Measurements from ENCODE around the gene OGFOD2.

Gene OGFOD2

DNA sequence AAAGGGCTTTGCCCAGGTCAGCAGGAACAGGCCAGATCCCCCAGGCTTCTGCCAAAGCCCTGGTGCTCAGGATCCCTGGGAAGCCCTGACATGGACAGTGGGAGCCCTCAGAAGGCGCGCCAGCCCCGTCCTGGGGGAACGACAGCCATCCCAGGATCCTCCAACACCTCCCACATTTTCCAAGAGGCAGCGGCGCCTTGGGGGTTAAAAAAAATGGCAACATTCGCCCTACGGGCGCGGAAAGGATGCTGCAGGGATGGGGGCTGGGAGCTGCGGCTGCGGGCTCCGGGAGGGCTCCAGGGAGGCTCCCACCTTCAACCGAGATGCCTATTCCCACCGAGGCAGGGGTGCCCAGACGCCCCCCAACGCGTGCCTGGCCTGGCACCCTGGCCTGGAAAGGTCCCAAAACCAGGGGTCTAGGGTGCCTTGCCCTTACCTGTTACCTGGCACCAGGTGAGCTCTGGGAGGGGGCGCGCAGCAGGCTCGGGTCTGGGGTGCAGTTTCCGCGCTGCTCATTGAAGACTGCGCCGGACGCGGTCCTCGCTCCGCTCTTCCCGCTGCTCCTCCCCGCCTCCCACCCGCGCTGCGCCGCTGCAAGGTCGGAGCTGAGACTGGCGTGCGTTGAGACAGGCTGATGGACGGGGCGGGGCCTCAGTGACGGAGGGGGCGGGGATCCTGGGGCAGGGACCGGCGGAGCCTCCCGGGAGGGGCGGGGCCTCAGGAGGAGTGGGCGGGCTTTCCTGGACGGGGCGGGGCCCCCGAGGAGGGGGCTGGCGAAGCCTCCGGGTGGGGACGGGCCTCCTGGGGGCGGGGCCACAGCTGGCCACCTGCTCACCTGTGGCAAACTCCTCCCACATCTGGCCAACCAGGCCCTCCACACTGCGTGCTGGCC, 8.9 kb upstream of the OGFOD2 start, which contains the start of gene ABCB9:
Gene ABCB9, minus strand, starts transcription at position 613 of the 892 bp plus-strand sequence. CDS start 6,228 bp downstream, outside the sequence.
- TF ChIP-seq FOXP2 (optimal IDR thresholded peaks at IDR 0.05; ENCODE audit: borderline replicate concordance, extremely low read depth, extremely low read length, insufficient read depth) (peak; percentile 80), POLR2AphosphoS5 (IDR thresholded peaks at IDR 0.05; ENCODE audit: low read depth, low read length) (peak; percentile 76; the same call in 1 of the 2 replicates), SIN3A (IDR thresholded peaks at IDR 0.05; ENCODE audit: borderline replicate concordance, insufficient read depth, low read length) (no peak), TAF1 (IDR thresholded peaks at IDR 0.05; ENCODE audit: borderline replicate concordance, insufficient read depth, low read length) (0 out of 2 replicates have a peak, but pooled peaks have one; percentile 44)
- TF ChIP-seq, protein P1, sequence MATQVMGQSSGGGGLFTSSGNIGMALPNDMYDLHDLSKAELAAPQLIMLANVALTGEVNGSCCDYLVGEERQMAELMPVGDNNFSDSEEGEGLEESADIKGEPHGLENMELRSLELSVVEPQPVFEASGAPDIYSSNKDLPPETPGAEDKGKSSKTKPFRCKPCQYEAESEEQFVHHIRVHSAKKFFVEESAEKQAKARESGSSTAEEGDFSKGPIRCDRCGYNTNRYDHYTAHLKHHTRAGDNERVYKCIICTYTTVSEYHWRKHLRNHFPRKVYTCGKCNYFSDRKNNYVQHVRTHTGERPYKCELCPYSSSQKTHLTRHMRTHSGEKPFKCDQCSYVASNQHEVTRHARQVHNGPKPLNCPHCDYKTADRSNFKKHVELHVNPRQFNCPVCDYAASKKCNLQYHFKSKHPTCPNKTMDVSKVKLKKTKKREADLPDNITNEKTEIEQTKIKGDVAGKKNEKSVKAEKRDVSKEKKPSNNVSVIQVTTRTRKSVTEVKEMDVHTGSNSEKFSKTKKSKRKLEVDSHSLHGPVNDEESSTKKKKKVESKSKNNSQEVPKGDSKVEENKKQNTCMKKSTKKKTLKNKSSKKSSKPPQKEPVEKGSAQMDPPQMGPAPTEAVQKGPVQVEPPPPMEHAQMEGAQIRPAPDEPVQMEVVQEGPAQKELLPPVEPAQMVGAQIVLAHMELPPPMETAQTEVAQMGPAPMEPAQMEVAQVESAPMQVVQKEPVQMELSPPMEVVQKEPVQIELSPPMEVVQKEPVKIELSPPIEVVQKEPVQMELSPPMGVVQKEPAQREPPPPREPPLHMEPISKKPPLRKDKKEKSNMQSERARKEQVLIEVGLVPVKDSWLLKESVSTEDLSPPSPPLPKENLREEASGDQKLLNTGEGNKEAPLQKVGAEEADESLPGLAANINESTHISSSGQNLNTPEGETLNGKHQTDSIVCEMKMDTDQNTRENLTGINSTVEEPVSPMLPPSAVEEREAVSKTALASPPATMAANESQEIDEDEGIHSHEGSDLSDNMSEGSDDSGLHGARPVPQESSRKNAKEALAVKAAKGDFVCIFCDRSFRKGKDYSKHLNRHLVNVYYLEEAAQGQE (IDR thresholded peaks at IDR 0.05; ENCODE audit: insufficient read depth in 1 of 2, low read depth in 2 of 2, low read length in 2 of 2): no peak

DNA sequence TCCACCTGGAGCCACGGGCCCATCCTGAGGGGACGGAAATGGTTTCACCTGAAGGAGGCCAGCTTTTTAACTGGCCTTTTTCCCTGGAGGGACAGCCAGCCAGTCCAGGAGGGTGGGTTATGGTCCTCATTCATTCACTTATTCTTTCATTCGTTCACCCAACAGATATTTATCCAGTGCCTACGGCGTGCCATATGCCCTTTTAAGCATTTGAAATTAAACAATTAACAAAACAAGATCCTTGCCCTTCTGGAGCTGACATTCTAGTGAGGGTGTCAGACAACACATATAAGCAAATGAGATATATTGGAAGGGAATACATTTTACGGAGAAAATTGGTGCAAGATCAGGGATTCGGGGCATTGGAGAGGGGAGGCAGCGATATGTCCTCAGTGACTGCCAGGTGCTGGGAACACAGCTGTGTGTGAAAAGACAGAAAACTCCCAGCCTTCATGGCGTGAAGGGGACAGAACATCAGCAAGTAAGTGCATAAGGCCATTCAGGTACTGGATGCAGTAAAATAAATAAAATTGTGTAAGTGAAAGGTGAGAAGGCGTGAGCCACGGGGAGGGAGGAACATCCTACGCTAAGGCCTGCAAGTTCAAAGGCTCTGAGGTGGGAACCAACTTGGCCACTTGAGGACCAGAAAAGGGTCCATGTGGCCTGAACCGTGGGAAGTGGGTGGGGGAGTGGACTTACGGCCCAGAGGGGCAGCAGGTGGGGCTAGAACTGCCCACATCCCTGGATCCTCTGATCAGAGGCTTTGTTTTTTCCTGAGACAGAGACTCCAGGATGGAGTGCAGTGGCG, 8.1 kb upstream of the OGFOD2 start:
- no peak for TF ChIP-seq TAF1 (IDR thresholded peaks at IDR 0.05; ENCODE audit: borderline replicate concordance, insufficient read depth, low read length)
- no peak for TF ChIP-seq FOXP2 (optimal IDR thresholded peaks at IDR 0.05; ENCODE audit: borderline replicate concordance, extremely low read depth, extremely low read length, insufficient read depth)

DNA sequence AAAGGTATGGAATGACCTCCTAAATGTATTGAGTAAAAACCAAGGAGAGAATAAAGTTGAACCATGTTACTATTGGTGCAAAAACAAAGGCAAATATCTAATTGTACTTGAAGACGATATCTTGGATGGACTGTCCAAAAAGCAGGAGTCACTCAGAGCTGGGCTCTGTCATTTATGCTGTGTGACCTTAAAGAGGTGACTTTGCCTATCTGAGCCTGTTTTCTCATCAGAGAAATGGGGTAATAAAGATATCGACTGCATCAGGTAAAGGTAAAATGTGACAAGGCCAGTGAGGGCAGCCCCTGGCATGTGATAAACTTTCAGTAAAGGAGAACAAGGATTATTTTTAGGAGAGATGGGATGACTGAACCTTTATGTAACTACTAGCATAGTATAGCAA, 6.9 kb upstream of the OGFOD2 start:
- no peak for TF ChIP-seq FOXP2 (optimal IDR thresholded peaks at IDR 0.05; ENCODE audit: borderline replicate concordance, extremely low read depth, extremely low read length, insufficient read depth)
- no peak for TF ChIP-seq TAF1 (IDR thresholded peaks at IDR 0.05; ENCODE audit: borderline replicate concordance, insufficient read depth, low read length)
- TF ChIP-seq, protein P1 (IDR thresholded peaks at IDR 0.05; ENCODE audit: insufficient read depth in 1 of 2, low read depth in 2 of 2, low read length in 2 of 2): no peak
- TF ChIP-seq POLR2AphosphoS5 (IDR thresholded peaks at IDR 0.05; ENCODE audit: low read depth, low read length): no peak
- TF ChIP-seq SIN3A (IDR thresholded peaks at IDR 0.05; ENCODE audit: borderline replicate concordance, insufficient read depth, low read length): no peak

- TF ChIP-seq TAF1 (IDR thresholded peaks at IDR 0.05; ENCODE audit: borderline replicate concordance, insufficient read depth, low read length) (no peak), SIN3A (IDR thresholded peaks at IDR 0.05; ENCODE audit: borderline replicate concordance, insufficient read depth, low read length) (no peak), FOXP2 (optimal IDR thresholded peaks at IDR 0.05; ENCODE audit: borderline replicate concordance, extremely low read depth, extremely low read length, insufficient read depth) (no peak), POLR2AphosphoS5 (IDR thresholded peaks at IDR 0.05; ENCODE audit: low read depth, low read length) (no peak)
- TF ChIP-seq, protein P1 (IDR thresholded peaks at IDR 0.05; ENCODE audit: insufficient read depth in 1 of 2, low read depth in 2 of 2, low read length in 2 of 2): no peak
Observed at GRCh38 chr12:122969676-122970075, 5.4 kb upstream of the OGFOD2 start.

DNA sequence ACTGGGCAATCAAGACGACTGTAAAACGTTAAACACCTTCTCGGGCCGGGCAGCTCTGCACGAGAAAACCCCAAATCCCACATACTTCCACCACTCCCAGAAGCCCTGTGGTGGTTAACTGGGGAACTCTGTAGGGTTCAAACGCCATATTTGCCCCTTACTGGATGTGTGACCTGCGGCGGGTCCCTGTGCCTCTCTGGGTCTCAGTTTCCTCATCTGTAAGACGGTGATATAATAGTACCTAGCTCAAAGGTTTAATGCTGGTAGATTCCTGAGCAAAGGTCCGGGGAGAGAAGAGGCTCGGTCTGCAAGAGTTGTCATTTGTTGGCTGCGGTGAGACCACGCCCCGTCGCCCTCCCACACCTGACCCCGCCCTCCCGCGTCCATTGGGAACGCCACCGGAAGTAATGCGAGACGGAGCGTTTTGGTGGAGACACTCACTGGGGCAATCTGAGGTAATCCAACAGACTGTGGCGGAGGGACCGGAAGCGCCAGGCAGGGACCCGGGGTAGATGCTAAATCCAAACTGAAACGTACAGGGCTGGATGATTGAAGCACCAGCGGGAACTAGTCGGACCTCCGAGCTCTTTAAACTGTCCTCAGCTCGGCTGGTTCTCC, 661 bp upstream of the OGFOD2 start:
- peak; percentile 56; the same call in 1 of the 2 replicates for TF ChIP-seq TAF1 (IDR thresholded peaks at IDR 0.05; ENCODE audit: borderline replicate concordance, insufficient read depth, low read length)
- TF ChIP-seq POLR2AphosphoS5 (IDR thresholded peaks at IDR 0.05; ENCODE audit: low read depth, low read length): peak; percentile 71
- TF ChIP-seq FOXP2 (optimal IDR thresholded peaks at IDR 0.05; ENCODE audit: borderline replicate concordance, extremely low read depth, extremely low read length, insufficient read depth): no peak

Data from PFSK-1 (cell line).